Urothelium cell line (cell line): ENCODE measurements around the gene PLCH1.

Experiments used
- DNase-seq: peaks from one replicate; pipeline ENCODE4 v3.0.0; 2011; ENCODE audit warnings: low spot score, mixed read lengths
- FAIRE-seq: peaks from 2 replicates; lab custom pipeline; 2011; peaks lifted over from hg19 to GRCh38; lab: Jason Lieb, UNC

PLCH1 gene

DNA sequence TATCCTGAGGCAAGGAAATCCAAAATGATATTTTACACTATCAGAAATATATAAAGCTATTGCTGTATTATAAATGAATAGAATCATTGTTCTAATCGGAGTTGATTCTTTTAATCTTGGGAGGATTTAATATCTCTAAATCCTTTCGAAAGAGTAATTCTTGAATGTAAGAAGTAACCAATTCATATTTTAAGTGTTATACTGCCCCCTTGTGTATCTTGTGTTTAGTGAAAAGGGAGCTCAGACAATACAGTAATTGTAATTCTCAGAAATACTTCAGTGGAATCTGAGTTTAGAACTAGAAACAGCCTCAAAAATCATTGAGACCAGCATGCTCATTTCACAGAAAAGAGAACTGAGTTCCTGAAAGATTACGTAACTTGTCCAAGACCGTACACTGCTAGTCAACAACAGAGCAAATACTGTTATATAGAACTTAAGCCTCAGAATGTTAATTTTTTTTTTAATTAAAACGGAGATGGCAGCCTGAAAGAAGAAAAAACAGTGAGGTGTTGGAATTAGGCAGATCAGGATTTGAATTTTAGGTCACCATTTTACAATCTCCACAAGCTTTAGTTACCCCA is 42.9 kb downstream of the PLCH1 start:
- DNase-seq, result no peak
- no peak for FAIRE-seq

GRCh38 chr3:155697542-155697941 is 47.3 kb downstream of the PLCH1 start:
- DNase-seq (no peak), FAIRE-seq (no peak)

DNA sequence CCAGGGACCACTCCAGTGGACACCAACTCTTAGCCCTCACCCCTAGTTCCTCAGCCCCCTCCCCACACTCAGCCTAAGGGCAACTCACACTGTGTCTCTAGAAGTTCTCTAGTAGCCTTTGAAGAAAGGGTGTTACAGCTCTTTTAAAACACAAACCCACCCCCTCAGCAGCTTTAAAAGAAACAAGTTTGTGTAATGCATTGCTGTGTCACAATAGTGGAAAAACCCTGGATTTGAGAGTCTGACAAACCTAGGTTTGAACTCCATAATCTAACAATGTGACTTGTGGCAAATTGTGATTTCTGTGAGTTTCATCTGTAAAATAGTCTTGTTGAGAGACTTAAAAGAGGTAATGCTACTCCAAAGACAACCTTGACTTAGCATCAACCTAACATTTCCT is 54.0 kb downstream of the PLCH1 start:
- DNase-seq (no peak), FAIRE-seq (no peak)

DNA sequence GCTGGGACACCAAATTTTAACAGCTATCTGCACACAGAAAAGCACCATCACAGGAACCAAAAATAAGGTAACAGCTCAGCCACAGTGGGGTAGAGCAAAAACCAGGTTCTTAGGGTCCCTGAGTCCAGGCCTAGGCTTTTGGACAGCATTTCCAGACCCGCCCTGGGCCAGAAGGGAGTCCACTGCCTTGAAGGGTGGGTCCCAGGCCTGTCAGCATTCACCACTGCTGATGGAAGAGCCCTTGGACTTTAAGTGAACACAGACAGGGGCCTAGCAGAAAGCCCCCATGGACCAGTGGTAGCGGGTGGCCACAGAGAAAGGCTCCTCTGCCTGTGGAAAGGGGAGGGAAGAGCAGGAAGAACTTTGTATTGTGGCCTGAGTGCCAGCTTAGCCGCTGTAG is 56.4 kb downstream of the PLCH1 start:
- FAIRE-seq, result no peak

GRCh38 chr3:155683344-155683720 is 61.5 kb downstream of the PLCH1 start:
- DNase-seq (no peak), FAIRE-seq (no peak)

More for the DNA sequence above, 56.4 kb downstream of the PLCH1 start:
- DNase-seq, result no peak

- no peak for FAIRE-seq
Measured at GRCh38 chr3:155682426-155683343, 62.2 kb downstream of the PLCH1 start.

GRCh38 chr3:155676252-155676981 is 68.5 kb downstream of the PLCH1 start:
- FAIRE-seq (no peak), DNase-seq (peak; percentile 16)

More at GRCh38 chr3:155682426-155683343, 62.2 kb downstream of the PLCH1 start:
- no peak for DNase-seq

DNA sequence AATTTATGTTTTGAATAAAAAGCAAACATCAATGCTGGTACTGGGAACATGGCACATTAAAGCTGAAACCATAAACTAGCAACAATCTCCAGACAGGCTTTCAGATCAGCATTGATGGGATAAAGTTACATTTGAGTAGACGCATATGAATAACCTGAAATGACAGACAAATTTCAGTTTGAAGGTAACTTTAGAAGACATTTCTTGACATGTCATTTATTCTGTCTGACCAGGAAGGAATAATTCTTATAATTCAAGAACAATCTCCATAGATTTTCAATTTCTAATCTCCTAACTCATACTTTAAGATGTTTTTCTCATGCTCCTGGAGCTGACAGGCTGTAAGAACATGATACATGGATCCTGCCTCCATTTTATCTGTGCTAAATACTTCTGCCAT is 69.8 kb downstream of the PLCH1 start:
- DNase-seq (no peak), FAIRE-seq (no peak)

DNA sequence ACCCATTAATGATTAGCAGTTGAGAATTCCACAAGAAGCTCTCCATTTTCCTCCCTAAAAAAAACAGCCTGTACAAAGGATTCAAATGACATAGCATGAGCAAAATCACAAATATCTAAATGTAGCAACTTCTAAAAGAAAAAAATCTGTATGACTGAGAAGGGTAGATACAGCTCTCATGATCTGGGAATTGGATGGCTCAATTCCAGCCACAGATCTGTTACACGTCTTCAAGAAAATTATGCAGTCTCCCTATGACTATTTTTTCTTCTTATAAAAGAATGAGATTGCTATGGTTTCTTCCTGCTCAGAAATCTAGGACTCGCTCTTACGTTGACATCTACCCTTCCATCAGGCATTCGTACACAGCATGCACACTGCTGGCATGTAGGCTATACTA is 71.5 kb downstream of the PLCH1 start:
- DNase-seq (no peak), FAIRE-seq (no peak)

GRCh38 chr3:155670335-155670734 is 74.5 kb downstream of the PLCH1 start:
- DNase-seq (no peak), FAIRE-seq (no peak)

DNA sequence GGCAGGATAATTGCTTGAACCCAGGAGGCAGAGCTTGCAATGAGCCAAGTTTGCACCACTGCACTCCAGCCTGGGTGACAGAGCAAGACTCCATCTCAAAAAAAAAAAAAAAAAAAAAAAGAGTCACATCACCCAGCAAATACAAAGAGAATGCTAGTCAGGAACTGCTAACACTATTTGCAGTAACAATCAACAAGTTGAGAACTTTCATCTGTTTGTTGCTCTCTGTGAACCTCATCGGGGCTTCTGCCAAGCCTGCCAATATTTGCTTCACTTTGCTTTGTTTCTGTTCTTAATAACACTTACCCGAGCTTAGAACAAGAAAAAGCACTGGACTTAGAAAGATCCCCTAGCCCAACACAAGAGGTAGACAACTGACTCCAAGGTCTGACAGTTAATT is 76.9 kb downstream of the PLCH1 start:
- no peak for FAIRE-seq
- no peak for DNase-seq

GRCh38 chr3:155664925-155665695 is 79.8 kb downstream of the PLCH1 start:
- FAIRE-seq (no peak), DNase-seq (peak; percentile 44)

DNA sequence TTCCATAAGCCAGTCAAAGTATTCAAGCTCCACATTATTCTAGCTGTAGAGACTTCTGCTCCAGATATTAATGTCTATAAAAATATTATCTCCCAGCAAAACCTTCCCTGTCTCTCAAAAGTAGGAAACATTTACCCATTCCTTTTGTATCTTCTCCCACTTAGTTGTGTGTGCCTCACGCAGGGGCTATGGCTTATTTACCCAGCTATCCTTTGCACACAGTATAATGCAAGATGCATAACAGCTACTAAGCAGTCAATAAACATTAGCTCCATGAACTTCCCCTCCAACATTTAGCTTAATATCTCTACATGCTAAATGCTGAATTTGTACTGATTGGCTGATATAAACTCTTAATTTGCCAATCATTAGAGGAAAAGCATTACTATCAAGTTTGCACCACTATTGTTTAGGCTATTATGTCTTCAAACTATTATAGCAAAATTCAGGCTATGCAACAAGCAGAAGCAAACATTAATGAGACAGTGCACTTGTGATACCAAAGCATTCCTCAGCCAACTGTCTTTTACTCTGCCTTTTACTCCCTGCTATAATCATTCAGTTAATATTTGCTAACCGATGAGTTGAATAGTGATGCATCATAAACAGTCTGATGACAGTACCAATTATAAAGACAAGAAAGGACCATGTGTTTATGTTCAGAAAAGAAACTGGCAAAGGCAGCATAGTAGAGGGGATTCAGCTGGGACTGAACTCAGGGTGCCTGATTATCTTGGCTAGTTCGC is 81.2 kb downstream of the PLCH1 start:
- FAIRE-seq, result no peak
- DNase-seq, result no peak

- DNase-seq, result no peak
- FAIRE-seq, result no peak
Measured at GRCh38 chr3:155661760-155662159, 83.1 kb downstream of the PLCH1 start.

DNA sequence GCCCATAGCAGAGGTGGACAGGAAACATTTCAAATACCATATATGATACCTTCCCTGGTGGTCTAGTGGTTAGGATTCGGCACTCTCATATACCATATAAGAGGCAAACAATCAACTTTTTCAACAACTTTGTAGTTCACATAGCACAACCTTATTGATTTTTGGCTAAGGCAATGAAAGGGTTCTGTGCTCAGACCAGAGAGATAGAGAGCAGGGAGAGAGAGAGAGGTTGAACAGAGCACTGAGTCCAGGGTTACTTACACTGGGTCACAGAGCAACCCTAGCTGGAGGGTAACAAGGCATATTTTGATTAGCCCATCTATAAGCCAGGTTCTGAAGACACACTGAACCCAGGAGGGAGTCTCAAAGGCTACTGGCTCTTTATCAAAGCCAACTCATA is 83.8 kb downstream of the PLCH1 start:
- DNase-seq, result no peak
- FAIRE-seq, result no peak

GRCh38 chr3:155658671-155659261 is 86.1 kb downstream of the PLCH1 start:
- DNase-seq, result no peak
- FAIRE-seq, result no peak

DNA sequence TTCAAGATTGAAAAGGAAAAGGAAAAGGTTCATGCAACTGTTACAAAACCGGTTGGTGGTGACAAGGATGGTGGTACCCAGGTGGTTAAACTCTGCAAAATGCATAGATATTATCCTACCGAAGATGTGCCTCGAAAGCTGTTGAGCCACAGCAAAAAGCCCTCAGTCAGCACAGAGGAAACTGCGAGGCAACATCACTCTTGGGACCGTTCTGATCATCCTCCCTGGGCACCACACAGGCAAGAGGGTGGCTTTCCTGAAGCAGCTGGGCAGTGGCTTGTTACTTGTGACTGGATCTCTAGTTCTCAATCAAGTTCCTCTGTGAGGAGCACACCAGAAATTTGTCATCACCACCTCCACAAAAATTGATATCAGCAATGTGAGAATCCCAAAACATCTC is 86.9 kb downstream of the PLCH1 start:
- DNase-seq (no peak), FAIRE-seq (no peak)

DNA sequence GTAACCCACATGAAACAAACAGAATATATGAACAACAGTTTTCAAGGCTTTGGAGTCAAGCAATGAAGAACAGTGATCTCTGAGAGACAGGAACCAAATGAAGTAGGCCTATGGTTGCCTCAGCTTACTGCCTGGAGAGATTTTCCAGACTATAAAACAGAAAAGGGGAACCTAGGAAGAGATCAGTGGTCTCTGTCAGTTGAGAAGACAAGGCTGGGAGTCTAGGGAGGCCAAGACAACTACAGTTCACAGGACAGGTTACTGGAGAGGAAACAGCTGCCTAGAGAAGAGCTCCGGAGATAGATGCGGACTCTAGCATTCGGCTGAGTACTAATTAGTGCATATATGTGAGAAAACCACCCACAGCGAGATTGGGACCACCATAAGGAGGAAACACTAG is 87.7 kb downstream of the PLCH1 start:
- FAIRE-seq, result no peak
- DNase-seq, result no peak

GRCh38 chr3:155656466-155656865 is 88.4 kb downstream of the PLCH1 start:
- no peak for DNase-seq
- no peak for FAIRE-seq
